GM19463 (cell line): Measurements from ENCODE around the gene MAF.

ENCODE experiments used
- ATAC-seq: cut with Tn5 transposase; IDR thresholded peaks from one replicate; pipeline ENCODE4 v1.9.1; 2021; ENCODE audit warnings: mild to moderate bottlenecking, moderate library complexity; ENCODE audit not compliant: unreplicated experiment

The MAF gene

GRCh38 chr16:79613009-79613408 is 12.5 kb upstream of the MAF start:
- no peak for ATAC-seq

GRCh38 chr16:79612207-79612606 is 11.7 kb upstream of the MAF start:
- no peak for ATAC-seq

- no peak for ATAC-seq
Measured at GRCh38 chr16:79610771-79611170, 10.2 kb upstream of the MAF start.

GRCh38 chr16:79609861-79610260 is 9.3 kb upstream of the MAF start:
- ATAC-seq: no peak

GRCh38 chr16:79608976-79609375 is 8.4 kb upstream of the MAF start:
- ATAC-seq: no peak

GRCh38 chr16:79607587-79607986 is 7.0 kb upstream of the MAF start:
- ATAC-seq: no peak

- ATAC-seq: no peak
Measured at GRCh38 chr16:79605999-79606398, 5.5 kb upstream of the MAF start.

GRCh38 chr16:79603055-79603454 is 2.5 kb upstream of the MAF start:
- ATAC-seq: no peak

GRCh38 chr16:79602628-79603014 is 2.1 kb upstream of the MAF start:
- no peak for ATAC-seq

- no peak for ATAC-seq
Measured at GRCh38 chr16:79601931-79602627, 1.5 kb upstream of the MAF start.

- ATAC-seq: no peak
Measured at GRCh38 chr16:79601092-79601930, 774 bp upstream of the MAF start.

- no peak for ATAC-seq
Measured at GRCh38 chr16:79599837-79600637, 500 bp downstream of the MAF start.

GRCh38 chr16:79599256-79599836 is 1.2 kb downstream of the MAF start:
- ATAC-seq: no peak

GRCh38 chr16:79598348-79599181 is 2.0 kb downstream of the MAF start:
- ATAC-seq: no peak

GRCh38 chr16:79598063-79598347 is 2.5 kb downstream of the MAF start:
- no peak for ATAC-seq

- no peak for ATAC-seq
Measured at GRCh38 chr16:79597277-79598062, 3.1 kb downstream of the MAF start.

GRCh38 chr16:79595931-79596450 is 4.5 kb downstream of the MAF start:
- no peak for ATAC-seq

- no peak for ATAC-seq
Measured at GRCh38 chr16:79595231-79595641, 5.3 kb downstream of the MAF start.

- no peak for ATAC-seq
Measured at GRCh38 chr16:79593754-79594153, 6.8 kb downstream of the MAF start.
